GM21367 (cell line): ENCODE measurements around the gene RGR.
"Not testable (repeated sequence)": the region's sequence is repeated elsewhere in the genome, so short reads cannot be mapped to it uniquely, and the experiment has no call there.

ENCODE experiments used
- ATAC-seq: cut with Tn5 transposase; IDR thresholded peaks from one replicate; pipeline ENCODE4 v1.9.1; 2021; ENCODE audit not compliant: unreplicated experiment

RGR gene

DNA sequence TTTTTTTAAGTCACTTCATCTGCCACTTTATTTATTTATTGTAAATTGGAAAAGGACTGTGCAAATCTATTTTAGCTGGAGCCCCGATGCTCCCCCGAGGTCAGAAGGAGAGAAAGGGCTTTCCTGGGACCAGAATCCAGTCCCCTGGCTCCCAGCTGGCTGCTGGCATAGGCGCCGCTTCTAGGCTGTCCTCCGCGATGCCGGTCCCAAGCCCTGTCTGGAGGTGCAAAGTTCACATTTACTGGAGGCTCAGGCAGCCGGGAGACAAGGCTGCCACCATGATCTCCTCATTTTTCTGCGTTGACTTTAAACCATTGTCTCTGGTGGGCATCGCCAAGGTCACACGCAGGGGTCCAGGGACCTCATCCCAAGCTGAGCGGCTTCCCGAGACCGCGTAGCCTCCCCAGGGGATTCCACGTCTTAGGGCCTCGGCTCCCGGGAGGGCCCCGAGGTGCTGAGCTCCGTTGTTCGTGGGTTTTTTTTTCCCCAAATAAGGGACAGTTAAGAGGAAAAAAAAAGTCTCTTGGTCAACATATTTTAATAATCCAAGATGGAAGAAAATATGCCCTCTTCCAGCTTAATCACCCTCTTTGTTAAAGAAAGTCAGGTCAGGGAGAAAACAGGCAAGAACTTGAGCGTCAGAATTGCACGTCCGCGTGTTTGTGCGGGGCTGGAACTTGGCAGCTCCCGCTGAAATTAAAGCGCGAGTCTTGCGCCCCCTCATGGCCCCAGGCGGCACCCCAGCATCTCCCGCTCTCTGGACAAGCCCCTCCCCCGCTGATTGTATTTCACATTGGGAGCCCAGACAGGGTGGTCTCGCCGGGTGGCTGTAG lies 11.9 kb downstream of the RGR start:
- ATAC-seq, result peak; percentile 66

DNA sequence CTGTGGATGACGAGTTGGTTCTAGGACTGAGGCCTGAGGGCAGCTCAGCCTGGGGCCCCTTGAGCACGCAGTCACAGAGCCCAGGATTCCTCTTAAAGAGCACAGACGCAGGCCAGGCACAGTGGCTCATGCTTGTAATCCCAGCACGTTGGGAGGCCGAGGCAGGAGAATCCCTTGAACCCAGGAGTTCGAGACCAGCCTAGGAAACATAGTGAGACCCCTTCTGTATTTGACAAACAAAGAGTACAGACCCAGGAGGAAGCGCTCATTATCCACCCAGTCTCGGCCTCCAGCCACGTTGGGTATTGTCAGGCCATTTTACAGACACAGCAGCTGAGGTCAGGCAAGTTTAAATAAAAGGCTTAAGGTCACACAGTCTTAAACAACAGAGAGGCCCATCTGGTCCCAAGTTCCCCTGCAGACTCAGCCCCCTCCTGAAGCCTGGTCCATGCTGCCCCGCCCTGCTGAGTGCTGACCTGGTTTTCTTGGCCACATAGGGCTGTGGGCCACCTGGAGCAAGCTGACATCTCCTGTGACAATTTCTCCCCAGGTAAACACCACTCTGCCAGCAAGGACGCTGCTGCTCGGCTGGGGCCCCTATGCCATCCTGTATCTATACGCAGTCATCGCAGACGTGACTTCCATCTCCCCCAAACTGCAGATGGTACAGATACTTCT lies 12.6 kb downstream of the RGR start:
- ATAC-seq, result no peak

DNA sequence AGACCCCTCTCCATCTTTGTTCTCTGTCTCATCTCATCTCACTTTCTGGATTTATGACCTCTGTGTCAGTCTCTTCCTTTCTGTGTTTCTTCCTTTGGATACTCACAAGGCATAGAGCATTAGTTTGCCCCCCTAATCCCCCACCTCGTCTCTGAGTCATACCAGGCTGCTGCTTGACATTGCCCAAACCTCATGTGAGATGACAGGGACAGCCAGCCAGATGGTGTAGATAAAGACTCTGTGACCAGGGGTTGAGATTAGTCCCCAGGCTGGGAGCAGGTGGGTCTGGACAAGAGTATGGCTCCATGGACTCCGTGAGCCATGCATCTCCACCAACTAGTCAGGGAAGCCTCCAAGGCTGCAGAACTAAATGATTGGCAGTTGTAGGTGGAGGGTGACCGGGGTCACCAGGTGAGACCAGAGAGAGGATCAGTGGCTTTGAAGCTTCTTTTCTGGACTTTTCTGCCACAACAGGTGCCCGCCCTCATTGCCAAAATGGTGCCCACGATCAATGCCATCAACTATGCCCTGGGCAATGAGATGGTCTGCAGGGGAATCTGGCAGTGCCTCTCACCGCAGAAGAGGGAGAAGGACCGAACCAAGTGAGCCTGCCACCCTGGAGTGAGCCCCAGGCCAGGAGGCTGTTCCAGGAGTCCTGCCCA lies 13.3 kb downstream of the RGR start:
- no peak for ATAC-seq

DNA sequence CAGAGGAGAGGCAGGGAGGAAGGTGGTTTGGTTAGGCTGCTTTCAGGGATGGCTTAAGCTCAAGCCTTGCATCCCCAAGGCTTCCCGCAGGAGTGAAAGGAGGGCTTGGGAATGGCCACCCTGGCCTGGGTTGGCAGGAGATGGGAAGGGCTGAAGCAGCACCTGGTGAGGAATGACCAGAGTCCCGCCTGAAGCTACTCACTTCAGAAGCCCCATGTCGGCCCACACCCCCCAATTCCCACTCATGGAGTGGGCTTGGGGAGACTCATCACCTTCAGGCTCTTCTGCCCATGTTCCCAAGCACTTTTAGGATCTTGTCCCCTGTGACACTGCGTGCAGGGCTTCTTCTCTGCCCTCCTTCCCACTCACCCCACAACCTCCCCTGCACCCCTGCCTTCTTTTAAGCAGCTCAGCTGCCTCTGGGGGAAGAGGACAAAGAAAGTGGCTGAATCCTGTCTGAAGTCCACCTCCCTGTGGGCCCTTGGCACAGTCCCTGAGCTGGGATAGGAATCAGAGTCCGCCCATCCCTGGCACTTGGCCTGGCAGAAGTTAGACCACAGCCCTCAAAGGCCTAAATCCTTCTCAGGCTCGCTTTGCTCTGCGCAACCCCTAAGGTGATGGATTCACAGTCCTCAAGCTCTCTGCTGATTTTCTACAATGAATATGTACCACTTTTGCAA lies 16.5 kb downstream of the RGR start:
- no peak for ATAC-seq

DNA sequence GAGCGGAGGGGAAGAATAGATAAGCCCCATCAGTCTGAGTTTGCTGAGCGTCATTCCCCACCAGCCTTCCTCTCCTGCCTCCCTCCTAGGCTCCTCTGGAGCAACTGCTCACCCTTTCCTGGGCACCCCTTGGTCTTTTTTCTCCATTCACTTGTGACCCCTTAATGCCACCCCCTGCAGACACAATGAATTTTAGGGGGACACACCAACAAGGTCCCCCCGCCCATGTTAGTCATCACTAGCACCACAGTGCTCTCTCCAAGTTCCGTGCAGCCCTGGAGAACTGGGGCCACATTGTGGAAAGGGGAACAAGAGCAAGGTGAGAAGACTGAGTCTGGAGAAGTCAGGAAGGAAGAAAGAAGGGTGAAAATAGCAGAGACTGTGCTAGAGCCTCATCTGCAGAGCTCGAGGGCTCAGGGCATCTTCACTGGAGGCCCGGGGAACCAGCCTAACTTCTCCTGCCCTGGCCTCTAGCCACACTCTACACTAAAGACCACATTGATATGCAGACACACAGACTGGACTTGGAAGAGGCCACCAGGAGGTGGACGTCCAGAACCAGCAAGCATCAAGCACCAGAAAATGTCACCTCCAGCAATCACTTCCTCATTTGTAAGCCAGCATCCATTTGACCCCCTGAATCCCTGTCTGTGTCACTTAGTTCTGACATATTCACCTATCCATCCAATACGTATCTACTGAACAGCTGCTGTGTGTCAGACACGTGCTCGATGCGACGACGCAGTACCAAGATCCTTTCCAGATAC lies 17.5 kb downstream of the RGR start:
- no peak for ATAC-seq

DNA sequence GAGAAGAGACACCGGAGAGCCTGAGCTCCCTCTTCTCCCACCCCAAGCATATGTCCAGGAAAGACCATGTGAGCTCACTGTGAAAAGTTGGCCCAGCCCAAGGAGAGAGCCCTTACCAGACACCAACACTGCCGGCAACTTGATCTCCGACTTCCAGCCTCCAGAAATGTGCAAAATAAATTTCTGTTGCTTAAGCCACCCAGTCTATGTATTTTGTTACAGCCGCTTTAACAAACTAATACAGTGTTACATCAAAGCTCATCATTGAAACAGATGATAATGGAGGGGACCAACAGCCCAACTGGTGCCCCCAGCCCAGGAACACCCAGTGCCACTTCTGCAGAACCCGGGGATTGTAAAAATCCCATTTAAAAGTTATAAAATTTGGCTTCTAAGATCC lies 18.9 kb downstream of the RGR start:
- ATAC-seq, result no peak

DNA sequence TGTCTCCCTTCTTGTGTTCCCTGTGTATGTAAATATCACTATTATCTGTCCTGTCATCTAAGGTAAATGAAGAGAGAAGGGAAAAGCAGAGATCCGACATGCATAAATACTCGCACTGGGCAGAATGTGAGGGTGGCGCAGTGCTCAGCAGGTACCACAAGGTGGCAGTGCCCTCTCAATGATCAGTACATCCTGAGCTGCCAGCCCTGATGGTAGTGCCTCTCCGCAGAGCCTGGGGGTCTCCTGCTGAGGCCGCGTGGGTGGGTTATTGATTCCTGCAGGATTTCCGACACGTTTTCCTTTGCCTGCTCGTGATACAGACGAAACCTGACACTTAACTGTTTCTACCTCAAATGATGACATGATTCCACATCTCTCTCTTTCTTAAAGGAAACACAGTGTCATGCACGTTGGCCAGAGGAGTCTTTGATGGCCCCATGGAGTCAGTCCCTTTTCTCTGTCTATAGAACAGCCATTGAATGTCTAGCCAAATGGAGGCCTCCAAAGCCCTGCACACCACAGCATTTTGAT lies 19.8 kb downstream of the RGR start:
- ATAC-seq, result peak; percentile 94

DNA sequence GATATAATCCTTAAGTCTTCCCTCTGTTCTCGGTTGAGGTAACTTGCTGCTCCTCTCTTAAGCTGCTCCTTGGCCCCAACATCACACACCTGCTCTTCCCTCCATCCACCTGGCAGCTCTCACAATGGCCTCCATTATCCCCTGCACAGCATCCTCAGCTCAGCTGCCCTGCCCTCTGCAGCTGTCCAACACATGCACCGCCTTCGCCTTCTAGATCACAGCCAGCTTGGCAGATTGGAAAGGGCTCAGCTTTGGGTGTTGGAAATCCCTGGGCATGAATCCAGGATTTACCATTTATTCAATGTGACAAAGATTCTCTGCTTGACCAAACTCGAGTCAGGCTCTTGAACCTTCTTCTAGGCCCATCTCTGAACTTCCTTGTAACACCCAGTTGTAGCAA lies 20.6 kb downstream of the RGR start:
- ATAC-seq, result no peak

DNA sequence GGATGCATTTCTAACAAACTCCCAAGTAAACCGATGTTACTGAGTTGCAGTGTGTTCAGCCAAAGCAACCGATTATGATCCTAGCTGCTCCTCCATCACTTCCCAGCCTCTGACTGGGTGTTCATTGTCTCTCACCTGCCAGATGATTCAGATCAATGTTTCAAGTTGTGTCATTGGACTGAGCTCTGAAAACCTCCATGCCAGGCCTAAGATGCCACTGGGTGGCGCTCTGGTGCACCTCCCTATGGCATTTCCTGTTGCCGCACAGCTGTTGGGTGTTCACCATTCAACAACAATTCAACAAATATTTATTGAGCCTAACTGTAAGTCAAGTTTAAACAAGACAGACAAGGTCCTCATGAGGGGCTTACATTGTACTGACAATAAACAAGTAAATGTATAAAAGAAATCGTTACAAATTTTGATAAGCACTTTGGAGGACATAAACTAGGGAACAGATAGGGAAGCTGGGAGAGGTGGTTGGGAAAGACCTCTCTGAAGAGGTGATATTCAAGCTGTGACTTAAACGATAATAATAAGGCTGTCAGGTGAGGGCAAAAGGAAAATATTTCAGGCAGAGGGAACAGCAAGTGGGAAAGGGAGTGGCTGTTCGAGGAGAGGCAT lies 22.8 kb downstream of the RGR start:
- no peak for ATAC-seq

DNA sequence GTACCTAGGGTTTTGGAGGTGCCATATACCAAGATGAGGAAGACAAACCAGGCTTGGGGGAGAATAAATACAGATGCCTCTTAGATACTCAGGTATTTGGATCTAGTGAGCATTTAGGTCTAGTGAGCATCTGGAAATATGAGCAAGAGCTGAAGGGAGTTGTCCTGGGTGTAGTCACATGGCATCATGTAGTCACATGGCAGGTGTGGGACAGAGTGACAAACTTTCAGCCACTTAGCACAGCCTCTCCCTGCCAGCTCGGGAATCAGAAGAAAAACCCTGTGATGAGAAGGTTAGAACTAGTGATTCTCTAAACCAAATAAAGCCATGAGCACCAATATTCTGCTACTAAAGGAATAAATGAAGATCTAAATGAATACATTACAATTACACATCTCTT lies 24.3 kb downstream of the RGR start:
- no peak for ATAC-seq

DNA sequence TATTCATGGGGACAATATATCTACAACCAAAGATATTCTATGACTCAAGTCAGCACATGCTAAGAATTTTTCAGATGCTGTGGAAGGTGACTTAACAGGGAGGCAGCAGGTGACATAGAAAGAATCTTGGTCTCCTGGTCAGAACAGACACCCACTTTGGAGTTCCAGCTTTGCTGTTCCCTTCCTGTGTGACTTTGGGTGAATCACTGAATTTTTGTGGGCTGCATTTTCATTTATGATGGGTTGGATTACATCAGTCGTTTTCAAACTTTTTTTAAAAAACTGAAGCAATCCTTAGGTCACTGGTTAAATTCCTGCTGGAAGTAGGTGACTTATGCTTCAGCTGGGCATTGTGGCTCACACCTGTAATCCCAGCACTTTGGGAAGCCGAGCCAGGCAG lies 24.9 kb downstream of the RGR start:
- ATAC-seq, result no peak

DNA sequence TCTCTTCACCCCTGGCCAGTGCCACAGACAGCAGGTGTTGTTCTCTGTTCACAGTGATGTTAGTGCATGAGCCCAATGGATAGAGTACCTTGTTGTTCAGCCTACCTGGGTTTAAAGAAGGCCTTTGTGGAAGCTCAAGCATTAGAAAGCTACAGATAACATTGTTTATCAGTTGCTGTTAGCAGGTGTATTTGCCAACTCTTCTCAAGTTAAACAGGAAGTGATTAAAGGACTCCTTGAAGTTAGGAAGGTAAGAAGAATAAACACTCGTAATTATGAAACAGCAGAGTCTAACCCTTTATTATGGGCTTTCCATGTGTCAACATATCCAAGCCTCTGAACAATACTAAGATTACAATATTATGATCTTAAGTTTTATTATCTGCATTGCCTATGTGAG lies 25.9 kb downstream of the RGR start:
- no peak for ATAC-seq

DNA sequence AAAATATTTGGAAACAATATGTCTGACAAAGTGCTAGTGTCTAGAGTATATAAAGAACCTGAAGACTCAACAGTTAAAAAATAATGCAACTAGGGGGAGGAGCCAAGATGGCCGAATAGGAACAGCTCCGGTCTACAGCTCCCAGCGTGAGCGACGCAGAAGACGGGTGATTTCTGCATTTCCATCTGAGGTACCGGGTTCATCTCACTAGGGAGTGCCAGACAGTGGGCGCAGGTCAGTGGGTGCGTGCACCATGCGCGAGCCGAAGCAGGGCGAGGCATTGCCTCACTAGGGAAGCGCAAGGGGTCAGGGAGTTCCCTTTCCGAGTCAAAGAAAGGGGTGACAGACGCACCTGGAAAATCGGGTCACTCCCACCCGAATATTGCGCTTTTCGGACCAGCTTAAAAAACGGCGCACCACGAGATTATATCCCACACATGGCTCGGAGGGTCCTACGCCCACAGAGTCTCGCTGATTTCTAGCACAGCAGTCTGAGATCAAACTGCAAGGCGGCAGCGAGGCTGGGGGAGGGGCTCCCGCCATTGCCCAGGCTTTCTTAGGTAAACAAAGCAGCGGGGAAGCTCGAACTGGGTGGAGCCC lies 35.1 kb downstream of the RGR start:
- not testable (repeated sequence) for ATAC-seq

DNA sequence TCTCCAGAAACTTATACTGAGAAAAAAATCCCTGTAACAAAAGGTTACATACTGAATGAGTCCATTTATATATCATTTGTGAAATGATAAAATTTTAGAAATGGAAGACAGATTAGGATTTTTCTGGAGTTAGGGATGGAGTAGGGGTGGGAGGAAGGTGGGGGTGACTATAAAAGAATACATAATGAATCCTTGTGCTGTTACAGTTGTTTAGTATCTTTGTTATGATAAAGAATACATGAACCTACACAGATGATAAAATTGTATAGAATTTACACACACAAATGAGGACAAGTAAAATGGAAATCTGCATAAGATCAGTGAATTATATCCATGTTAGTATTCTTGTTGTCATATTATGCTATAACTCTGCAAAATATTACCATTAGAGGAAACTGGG lies 41.8 kb downstream of the RGR start:
- no peak for ATAC-seq

DNA sequence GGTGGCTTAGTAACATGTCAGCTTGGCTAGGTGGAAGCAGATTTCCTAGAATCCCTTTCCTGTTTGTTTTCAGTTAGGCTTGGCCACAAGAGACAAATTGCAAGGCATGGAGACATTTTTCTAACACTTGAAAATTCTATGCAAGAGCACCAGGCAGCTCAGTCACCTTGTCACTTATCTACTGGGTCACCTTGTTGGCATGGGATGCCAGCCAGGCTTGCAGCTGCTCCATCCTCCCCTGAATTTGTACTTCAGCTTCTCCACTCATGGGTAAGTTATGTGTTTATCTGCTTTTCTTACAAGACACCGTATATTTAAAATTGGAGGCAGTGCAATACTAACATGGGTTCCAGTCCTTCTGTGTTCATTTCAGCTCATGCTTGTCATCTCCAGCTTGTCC lies 43.3 kb downstream of the RGR start:
- ATAC-seq, result no peak

DNA sequence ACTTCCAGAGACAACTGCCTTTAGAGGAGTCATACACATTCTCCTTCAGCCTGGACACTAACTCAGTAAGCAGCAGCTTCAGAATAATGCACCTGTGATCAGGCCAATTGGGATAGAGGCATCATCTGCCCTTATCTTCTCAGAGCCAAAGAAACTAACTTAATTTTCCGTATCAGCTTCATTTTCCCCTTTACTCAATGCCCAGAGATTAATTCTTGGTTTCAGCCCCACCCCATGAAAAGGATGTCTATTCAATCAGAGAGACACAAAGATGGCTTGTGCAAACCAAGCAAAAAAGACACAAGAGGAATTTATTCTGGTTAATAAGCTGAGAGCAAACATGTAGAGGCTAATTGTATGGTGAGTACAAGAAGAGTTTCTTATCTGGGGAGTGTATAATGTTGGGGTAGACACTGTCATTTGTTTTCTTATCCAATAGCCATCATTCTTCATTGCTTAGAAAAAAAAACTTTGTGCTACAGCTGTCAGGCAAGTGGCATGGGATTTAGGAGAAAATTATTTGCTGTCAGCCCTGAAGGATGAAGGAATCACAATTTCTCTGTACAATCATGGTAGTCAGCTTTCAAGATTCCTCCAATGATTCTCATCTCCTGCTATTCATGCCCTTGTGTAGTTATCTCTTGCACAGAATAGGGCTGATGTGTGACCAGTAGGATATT lies 44.8 kb downstream of the RGR start:
- ATAC-seq, result no peak

DNA sequence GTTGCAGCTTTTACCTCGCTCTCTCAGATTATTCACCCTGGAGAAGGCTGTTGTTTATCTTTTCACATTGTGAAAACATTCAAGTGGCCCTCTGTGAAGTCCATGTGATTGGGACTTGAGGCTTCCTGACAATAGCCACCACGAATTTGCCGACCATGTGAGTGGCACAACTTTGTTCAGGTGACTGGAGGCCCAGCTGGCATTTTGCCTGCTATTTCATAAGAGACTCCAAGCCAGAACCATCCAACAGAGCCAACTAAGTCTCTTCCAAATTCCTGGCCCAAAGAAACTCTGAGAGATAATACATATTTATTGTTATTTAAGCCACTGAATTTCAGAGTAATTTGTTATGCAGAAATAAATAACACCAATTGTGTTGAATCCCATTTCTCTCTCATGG lies 45.4 kb downstream of the RGR start:
- no peak for ATAC-seq

DNA sequence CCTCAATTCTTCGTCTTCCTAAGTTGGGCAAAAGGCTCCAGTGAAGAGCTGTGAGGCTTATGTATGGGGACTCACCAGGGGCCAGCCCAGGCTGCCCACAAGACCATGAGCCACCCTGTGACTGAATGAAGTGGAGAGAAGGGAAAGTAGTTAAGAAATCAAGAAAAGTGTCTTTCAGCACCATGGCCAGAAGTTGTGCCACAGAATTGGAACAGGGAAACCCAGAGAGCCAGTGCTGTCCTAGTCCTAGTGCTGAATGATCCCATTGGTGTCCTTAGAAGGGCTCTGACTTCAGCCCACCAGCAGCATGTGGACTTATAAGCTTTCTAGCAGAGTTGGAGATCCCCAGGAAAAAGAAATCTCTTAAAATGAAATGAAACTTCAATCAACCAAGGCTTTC lies 46.5 kb downstream of the RGR start:
- ATAC-seq, result no peak

DNA sequence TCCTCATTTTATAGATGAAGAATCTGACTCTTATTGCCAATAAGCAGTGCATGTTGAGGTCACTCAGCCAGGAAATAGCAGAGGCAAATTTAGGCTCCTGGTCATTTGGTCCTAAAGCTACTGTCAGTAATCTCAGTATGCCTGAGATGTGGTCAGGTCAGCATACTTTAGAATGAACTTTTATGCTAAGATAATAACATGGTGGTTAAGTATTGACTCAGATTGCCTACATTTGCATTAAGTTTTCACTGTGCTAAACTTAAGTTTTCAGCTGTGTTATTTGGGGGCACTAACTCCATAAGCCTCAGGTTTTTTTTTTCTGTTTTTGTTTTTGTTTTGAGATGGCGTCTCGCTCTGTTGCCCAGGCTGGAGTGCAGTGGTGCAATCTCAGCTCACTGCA lies 47.6 kb downstream of the RGR start:
- peak; percentile 45 for ATAC-seq
